Myometrial cell (primary cell): ENCODE data around the gene FASN. TPM values are rescaled to one million over a fixed set of nuclear protein-coding genes. Genes with fewer than 3 reads are reported as not detected.

Experiments used
- total RNA-seq: library from RNA; depleted of rRNA; stranded (reverse); fragments of >200 nt; gene quantifications from 2 replicates; pipeline ENCODE4 v1.2.3, GENCODE V29; 2015

FASN gene
- total RNA-seq = 574 and 633 TPM in 2 replicates

GRCh38 chr17:82098169-82098938, at the start of gene FASN:
Gene FASN (minus strand): TSS chr17:82098236. CDS start chr17:82096445, 1,791 bp downstream.

GRCh38 chr17:82065638-82066303, 32.3 kb downstream of the FASN start, which contains the start of gene DUS1L:
Gene DUS1L (minus strand): TSS chr17:82065804. CDS start chr17:82065059, 745 bp downstream.

GRCh38 chr17:82051776-82052637, 46.0 kb downstream of the FASN start, which contains the start of the genes GPS1 and RFNG:
Gene GPS1 (plus strand): TSS chr17:82051898. CDS start chr17:82051932, 34 bp downstream.
Gene RFNG (minus strand): TSS chr17:82051811. CDS start chr17:82051766, 45 bp downstream.

GRCh38 chr17:82037092-82037888, 60.7 kb downstream of the FASN start, which contains the start of gene DCXR:
Gene DCXR (minus strand): TSS chr17:82037697. CDS start chr17:82037682, 15 bp downstream.

GRCh38 chr17:82031303-82031884, 66.6 kb downstream of the FASN start, which contains the start of gene RAC3:
Gene RAC3 (plus strand): TSS chr17:82031678. CDS start chr17:82031762, 84 bp downstream.

Other genes starting within 250 kb of the FASN start
- 1,723 and 2,500 TPM in 2 replicates for gene P4HB, start 237.7 kb downstream of the FASN start, total RNA-seq
- 282 and 361 TPM in 2 replicates for gene ARHGDIA, start 226.9 kb downstream of the FASN start, total RNA-seq
- 235 and 249 TPM in 2 replicates for gene ALYREF, start 206.7 kb downstream of the FASN start, total RNA-seq
- 273 and 321 TPM in 2 replicates for gene ANAPC11, start 206.5 kb downstream of the FASN start, total RNA-seq
- gene NPB, start 196.0 kb downstream of the FASN start, total RNA-seq = under 0.01 TPM in 1 of 2 replicates, not detected in the other
- 131 and 163 TPM in 2 replicates for gene PCYT2, start 186.8 kb downstream of the FASN start, total RNA-seq
- 23.7 and 27.7 TPM in 2 replicates for gene SIRT7, start 180.1 kb downstream of the FASN start, total RNA-seq
- 8.3 and 8.4 TPM in 2 replicates for gene MAFG, start 170.5 kb downstream of the FASN start, total RNA-seq
- gene PYCR1, start 160.9 kb downstream of the FASN start, total RNA-seq = 183 and 184 TPM in 2 replicates
- gene MYADML2, start 151.0 kb downstream of the FASN start, total RNA-seq = not detected in 2 replicates
- not detected in 2 replicates for gene NOTUM, start 137.0 kb downstream of the FASN start, total RNA-seq
- 28.0 and 32.1 TPM in 2 replicates for gene ASPSCR1, start 120.6 kb downstream of the FASN start, total RNA-seq
- 121 and 149 TPM in 2 replicates for gene CENPX, start 75.4 kb downstream of the FASN start, total RNA-seq
- gene LRRC45, start 74.9 kb downstream of the FASN start, total RNA-seq = 16.4 and 20.4 TPM in 2 replicates
- 27.1 and 38.8 TPM in 2 replicates for gene RAC3, start 66.6 kb downstream of the FASN start, total RNA-seq
- gene DCXR, start 60.5 kb downstream of the FASN start, total RNA-seq = 180 and 192 TPM in 2 replicates
- gene RFNG, start 46.4 kb downstream of the FASN start, total RNA-seq = 63.3 and 67.2 TPM in 2 replicates
- gene GPS1, start 46.3 kb downstream of the FASN start, total RNA-seq = 179 and 206 TPM in 2 replicates
- gene DUS1L, start 32.4 kb downstream of the FASN start, total RNA-seq = 60.5 and 72.7 TPM in 2 replicates
- 6.9 and 7.6 TPM in 2 replicates for gene CCDC57, start 114.6 kb upstream of the FASN start, total RNA-seq
- gene SLC16A3, start 130.8 kb upstream of the FASN start, total RNA-seq = 379 and 439 TPM in 2 replicates
- 61.3 and 74.7 TPM in 2 replicates for gene CSNK1D, start 175.5 kb upstream of the FASN start, total RNA-seq
- 0.53 TPM in 1 of 2 replicates, not detected in the other for gene CD7, start 219.4 kb upstream of the FASN start, total RNA-seq
- gene SECTM1, start 235.5 kb upstream of the FASN start, total RNA-seq = 6.3 and 12.2 TPM in 2 replicates